SK-N-SH (cell line): ENCODE data around the gene STXBP6. TPM values are rescaled to one million over a fixed set of nuclear protein-coding genes. Genes with fewer than 3 reads are reported as not detected.

Experiments used
- CTCF ChIA-PET: fragments of 300-600, 350-600 bp; formaldehyde crosslinking; extraction: SDS; loops from one replicate; lab custom pipeline; 2021; lab: Yijun Ruan, JAX
- POLR2A ChIA-PET: fragments of 350-600 bp; sonication (Branson Sonifier 250); formaldehyde crosslinking; extraction: SDS; loops from one replicate; lab custom pipeline; 2020; ENCODE audit warnings: antibody characterized with exemption, inconsistent platforms; lab: Yijun Ruan, JAX
- DNase-seq: peaks from one replicate; pipeline ENCODE4 v3.0.0; 2012
- H2AFZ ChIP-seq: fragments of 200-600 bp; sonication (generic); 2 replicates; pipeline ENCODE4 v1.8.1; 2016; ENCODE audit warnings: antibody characterized with exemption, mild to moderate bottlenecking, low read depth
- H3F3A ChIP-seq: fragments of 200-600 bp; sonication (generic); replicated peaks from 2 replicates; pipeline ENCODE3; 2016; ENCODE audit warnings: antibody characterized with exemption, mild to moderate bottlenecking; ENCODE audit not compliant: insufficient read depth
- H3K27ac ChIP-seq, 2 experiments: fragments of 200-500 bp in 1 of 2; fragments of 200-600 bp in 1 of 2; sonication (Bioruptor generic) in 1 of 2; sonication (generic), shearing (Covaris generic) in 1 of 2; 2 replicates each; pipeline versions ENCODE4 v1.5.1 to v1.6.1; 2014 to 2016; ENCODE audit warnings: low read depth in 2 of 2, inconsistent platforms in 1 of 2, low read length in 1 of 2, mild to moderate bottlenecking in 1 of 2, mixed read lengths in 1 of 2
- H3K27me3 ChIP-seq: fragments of 200-600 bp; sonication (generic), shearing (Covaris generic); 2 replicates; pipeline ENCODE4 v1.6.1; 2016; ENCODE audit warnings: mixed run types; ENCODE audit not compliant: insufficient read depth
- H3K36me3 ChIP-seq, 2 experiments: fragments of 200-500 bp in 1 of 2; fragments of 200-600 bp in 1 of 2; sonication (Bioruptor generic) in 1 of 2; sonication (generic) in 1 of 2; replicated peaks in 1 of 2; 2 replicates each; pipeline versions ENCODE3 to v1.5.1; 2014 to 2016; ENCODE audit warnings: low read length in 1 of 2, mild to moderate bottlenecking in 1 of 2; ENCODE audit not compliant: insufficient read depth in 2 of 2, control insufficient read depth in 1 of 2
- H3K4me1 ChIP-seq, 2 experiments: fragments of 200-500 bp in 1 of 2; fragments of 200-600 bp in 1 of 2; sonication (Bioruptor generic) in 1 of 2; sonication (generic), shearing (Covaris generic) in 1 of 2; 2 replicates each; pipeline versions ENCODE4 v1.5.1 to v1.6.1; 2014 to 2016; ENCODE audit warnings: low read depth in 1 of 2, low read length in 1 of 2, mixed run types in 1 of 2; ENCODE audit not compliant: insufficient read depth in 2 of 2, control insufficient read depth in 1 of 2
- H3K4me2 ChIP-seq: fragments of 200-600 bp; sonication (generic), shearing (Covaris generic); 2 replicates; pipeline ENCODE4 v1.6.1; 2017; ENCODE audit warnings: mixed run types
- H3K4me3 ChIP-seq, 2 experiments: fragments of 200-500 bp in 1 of 2; fragments of 200-600 bp in 1 of 2; sonication (Bioruptor generic) in 1 of 2; sonication (generic), shearing (Covaris generic) in 1 of 2; 2 replicates each; pipeline versions ENCODE4 v1.5.1 to v1.8.1; 2014 to 2016; ENCODE audit warnings: low read depth in 2 of 2, inconsistent platforms in 1 of 2, low read length in 1 of 2, mild to moderate bottlenecking in 1 of 2, mixed read lengths in 1 of 2, moderate library complexity in 1 of 2
- H3K79me2 ChIP-seq: fragments of 200-600 bp; sonication (generic); 2 replicates; pipeline ENCODE4 v1.8.1; 2017; ENCODE audit warnings: mild to moderate bottlenecking; ENCODE audit not compliant: insufficient read depth
- H3K9ac ChIP-seq: fragments of 200-600 bp; sonication (generic); 2 replicates; pipeline ENCODE4 v1.6.1; 2017; ENCODE audit warnings: mixed run types
- H3K9me2 ChIP-seq: fragments of 200-600 bp; sonication (generic); 2 replicates; pipeline ENCODE4 v1.6.1; 2017; ENCODE audit warnings: mixed run types
- H3K9me3 ChIP-seq: fragments of 200-600 bp; sonication (generic); 2 replicates; pipeline ENCODE4 v1.6.1; 2017; ENCODE audit warnings: mixed run types, mild to moderate bottlenecking, moderate library complexity
- H4K20me1 ChIP-seq: fragments of 200-600 bp; sonication (generic); 2 replicates; pipeline ENCODE4 v1.6.1; 2017; ENCODE audit warnings: mild to moderate bottlenecking, mixed run types; ENCODE audit not compliant: insufficient read depth
- CHD2 ChIP-seq: fragments of 150-350 bp; IDR thresholded peaks from 2 replicates; pipeline ENCODE4 v1.6.1; 2018; ENCODE audit warnings: low read length; ENCODE audit not compliant: partially characterized antibody
- EP300 ChIP-seq, 2 experiments: IDR thresholded peaks; 2 replicates each; pipeline versions ENCODE4 v1.4.0 to v1.6.1; 2012; ENCODE audit warnings: borderline replicate concordance in 1 of 2, low read depth in 1 of 2, low read length in 1 of 2
- FOXM1 ChIP-seq: IDR thresholded peaks from 2 replicates; pipeline ENCODE4 v1.4.0; 2012; ENCODE audit warnings: low read depth, mild to moderate bottlenecking
- GATA2 ChIP-seq: sonication (generic); formaldehyde crosslinking; IDR thresholded peaks from 2 replicates; pipeline ENCODE4 v1.5.0; 2020; ENCODE audit warnings: mild to moderate bottlenecking, missing genetic modification reagents
- JUND ChIP-seq: IDR thresholded peaks from 2 replicates; pipeline ENCODE4 v1.4.0; 2012
- NFIC ChIP-seq: IDR thresholded peaks from 2 replicates; pipeline ENCODE4 v1.4.0; 2012; ENCODE audit warnings: borderline replicate concordance
- RAD21 ChIP-seq: IDR thresholded peaks from 2 replicates; pipeline ENCODE4 v1.6.1; 2012; ENCODE audit warnings: mild to moderate bottlenecking, low read length
- RCOR1 ChIP-seq: fragments of 150-350 bp; IDR thresholded peaks from 2 replicates; pipeline ENCODE4 v1.6.1; 2017; ENCODE audit warnings: antibody characterized with exemption, low read length
- REST ChIP-seq: IDR thresholded peaks from 2 replicates; pipeline ENCODE4 v1.6.1; 2012; ENCODE audit warnings: mild to moderate bottlenecking, low read depth, low read length, moderate library complexity
- RXRA ChIP-seq: IDR thresholded peaks from 2 replicates; pipeline ENCODE4 v1.4.0; 2012; ENCODE audit warnings: low read depth, mild to moderate bottlenecking, borderline replicate concordance
- SIN3A ChIP-seq: IDR thresholded peaks from 2 replicates; pipeline ENCODE4 v1.6.1; 2012; ENCODE audit warnings: low read depth, mild to moderate bottlenecking, low read length, moderate library complexity, borderline replicate concordance
- TEAD4 ChIP-seq: IDR thresholded peaks from 2 replicates; pipeline ENCODE4 v1.4.0; 2012; ENCODE audit warnings: mild to moderate bottlenecking, borderline replicate concordance; ENCODE audit not compliant: insufficient read depth
- USF2 ChIP-seq: fragments of 150-350 bp; IDR thresholded peaks from 2 replicates; pipeline ENCODE4 v1.6.1; 2017; ENCODE audit warnings: antibody characterized with exemption, low read length, low read depth, borderline replicate concordance
- ZBTB33 ChIP-seq: IDR thresholded peaks from 2 replicates; pipeline ENCODE4 v1.4.0; 2012; ENCODE audit warnings: low read depth, borderline replicate concordance
- WGBS: methylation state at CpG from one replicate; pipeline ENCODE4 v1.1.6; 2017; ENCODE audit warnings: low lambda C conversion rate; 5-methylcytosine and 5-hydroxymethylcytosine counted together
- polyA plus RNA-seq, 3 experiments: library from polyadenylated mRNA; depleted of rRNA; stranded (reverse); fragments of >200 nt; gene quantifications; 2 replicates each; pipeline ENCODE4 v1.2.3, GENCODE V29; 2012

Gene STXBP6
- polyA plus RNA-seq, 1 of the 3 experiments (the other 2 are of a cell fraction) = 0.16 TPM

GRCh38 chr14:24851837-24852236 lies 198.1 kb downstream of the STXBP6 start:
- H3K4me2 ChIP-seq = no peak overlapping the region
- H3K9ac ChIP-seq = no peak overlapping the region
- no peaks in the 10 kb centered on the region for H3K9me2 ChIP-seq
- TF ChIP-seq ZBTB33 (no peak), RCOR1 (no peak), TEAD4 (no peak), USF2 (no peak), JUND (no peak), REST (no peak), FOXM1 (no peak)
- H4K20me1 ChIP-seq = no peaks in the 10 kb centered on the region
- H3K27ac ChIP-seq = no peak overlapping the region
- no peaks in the 10 kb centered on the region for H3K27me3 ChIP-seq
- no peak overlapping the region for H2AFZ ChIP-seq
- no peak overlapping the region for H3K4me3 ChIP-seq
- no peak for DNase-seq
- no peaks in the 10 kb centered on the region for H3K4me1 ChIP-seq
- no peaks in the 10 kb centered on the region for H3K36me3 ChIP-seq
- CTCF ChIA-PET = interaction anchor here (0.7 kb wide), 1 partner anchor 45 kb away, joined by 3 read pairs; no protein-coding TSS in a partner anchor
- H3F3A ChIP-seq = no peaks in the 10 kb centered on the region
- H3K79me2 ChIP-seq = no peaks in the 10 kb centered on the region
- H3K9me3 ChIP-seq = no peaks in the 10 kb centered on the region
- POLR2A ChIA-PET = no interaction called here

- Histone ChIP-seq H3K4me1 (no peaks in the 10 kb centered on the region), H3K27ac (no peak overlapping the region), H3K9me2 (no peaks in the 10 kb centered on the region), H3K4me3 (no peak overlapping the region)
- CTCF ChIA-PET = interaction anchor here (0.7 kb wide), 1 partner anchor 45 kb away, joined by 3 read pairs; no protein-coding TSS in a partner anchor
- WGBS = 7% methylated on average over 4 of the region's 4 CpGs
- TF ChIP-seq FOXM1 (no peak), RAD21 (no peak), GATA2 (CRISPR knock-in tag) (no peak), SIN3A (no peak), NFIC (no peak), RXRA (no peak), ZBTB33 (no peak), CHD2 (no peak), EP300 (IDR thresholded peaks at IDR 0.05; ENCODE audit: borderline replicate concordance in 1 of 2, low read depth in 1 of 2, low read length in 1 of 2) (no peak)
- TF ChIP-seq, all 33 proteins: peak for 0
- H3K9ac ChIP-seq = no peak overlapping the region
- no peaks in the 10 kb centered on the region for H3K9me3 ChIP-seq
- no peaks in the 10 kb centered on the region for H3F3A ChIP-seq
- POLR2A ChIA-PET = no interaction called here
- H2AFZ ChIP-seq = no peak overlapping the region
- H3K36me3 ChIP-seq = no peaks in the 10 kb centered on the region
- H3K4me2 ChIP-seq = no peak overlapping the region
- H3K79me2 ChIP-seq = no peaks in the 10 kb centered on the region
- DNase-seq = no peak
- H4K20me1 ChIP-seq = no peaks in the 10 kb centered on the region
- H3K27me3 ChIP-seq = no peaks in the 10 kb centered on the region
These were observed 198.5 kb downstream of the STXBP6 start for GRCh38 chr14:24851406-24851805.
